GM12878 (cell line): ENCODE data around the gene CBARP. TPM values are rescaled to one million over a fixed set of nuclear protein-coding genes. Genes with fewer than 3 reads are reported as not detected.

Source experiments
- CREB1 ChIP-seq: IDR thresholded peaks from 2 replicates; pipeline ENCODE4 v1.6.1; 2012; ENCODE audit warnings: low read depth, mild to moderate bottlenecking, inconsistent platforms
- FOXK2 ChIP-seq: fragments of 450-650 bp; IDR thresholded peaks from 2 replicates; pipeline ENCODE4 v1.6.1; 2017; ENCODE audit warnings: mild to moderate bottlenecking, moderate library complexity
- GABPA ChIP-seq: IDR thresholded peaks from 2 replicates; pipeline ENCODE4 v1.6.1; 2014; ENCODE audit warnings: antibody characterized with exemption, low read depth, mild to moderate bottlenecking, inconsistent platforms
- HCFC1 ChIP-seq: fragments of 150-350 bp; IDR thresholded peaks from 2 replicates; pipeline ENCODE4 v1.6.1; 2014; ENCODE audit warnings: low read length
- MXI1 ChIP-seq: fragments of 150-350 bp; IDR thresholded peaks from 2 replicates; pipeline ENCODE4 v1.6.1; 2011; ENCODE audit warnings: low read depth, mild to moderate bottlenecking, inconsistent platforms, low read length, improper control_type of control experiment
- NBN ChIP-seq: fragments of 450-650 bp; IDR thresholded peaks from 2 replicates; pipeline ENCODE4 v1.6.1; 2016
- ZNF24 ChIP-seq: fragments of 450-650 bp; IDR thresholded peaks from 2 replicates; pipeline ENCODE4 v1.6.1; 2017; ENCODE audit warnings: antibody characterized with exemption, mild to moderate bottlenecking
- ZZZ3 ChIP-seq: IDR thresholded peaks from 2 replicates; pipeline ENCODE4 v1.6.1; 2011; ENCODE audit warnings: low read depth; ENCODE audit not compliant: control insufficient read depth, insufficient read length
- polyA plus RNA-seq, 11 experiments: library from polyadenylated mRNA; depleted of rRNA in 4 of 11; unstranded in 6 of 11; stranded (reverse) in 5 of 11; fragments of >200 nt; fragmentation: Nextera tagmentation in 4 of 11; fragmentation: Illumina TruSeq in 1 of 11; extraction: Ambion mirVana in 4 of 11; extraction: Trizol in 1 of 11; gene quantifications; 1 replicate in 1 of 11; 2 replicates in 10 of 11; pipeline versions ENCODE4 v1.2.1 to v1.2.3, GENCODE V29; 2011 to 2016; ENCODE audit warnings: inconsistent platforms in 2 of 11, missing spikeins in 2 of 11, low read depth in 1 of 11
- total RNA-seq, 4 experiments: library from RNA; depleted of rRNA in 3 of 4; stranded (reverse); fragments of >200 nt in 3 of 4; fragmentation: Illumina TruSeq in 1 of 4; extraction: Trizol in 1 of 4; gene quantifications; 2 replicates each; pipeline versions ENCODE4 v1.2.1 to v1.2.3, GENCODE V29; 2013 to 2021
- TF ChIP-seq, protein P1 (sequence below): fragments of 450-650 bp; IDR thresholded peaks from 2 replicates; pipeline ENCODE4 v1.6.1; 2017; ENCODE audit warnings: mild to moderate bottlenecking
- TF ChIP-seq, protein P2 (sequence below): fragments of 450-650 bp; IDR thresholded peaks from 2 replicates; pipeline ENCODE4 v1.6.1; 2018; ENCODE audit warnings: borderline replicate concordance, mild to moderate bottlenecking; ENCODE audit not compliant: partially characterized antibody
- TF ChIP-seq, protein P3 (sequence below): IDR thresholded peaks from 2 replicates; pipeline ENCODE4 v1.6.1; 2012; ENCODE audit warnings: low read depth, low read length, improper control_type of control experiment
- TF ChIP-seq, protein P4 (sequence below): IDR thresholded peaks from 2 replicates; pipeline ENCODE4 v1.6.1; 2012; ENCODE audit warnings: low read depth, low read length, improper control_type of control experiment
- TF ChIP-seq, protein P5 (sequence below): fragments of 450-650 bp; IDR thresholded peaks from 2 replicates; pipeline ENCODE4 v1.6.1; 2017; ENCODE audit warnings: mild to moderate bottlenecking, moderate library complexity
- TF ChIP-seq, protein P6 (sequence below): fragments of 450-650 bp; IDR thresholded peaks from 2 replicates; pipeline ENCODE4 v1.6.1; 2017; ENCODE audit warnings: mild to moderate bottlenecking, low read depth, inconsistent platforms; ENCODE audit not compliant: poor library complexity, severe bottlenecking

CBARP gene
- total and polyA plus RNA-seq, 10 of the 15 experiments (the other 5 are each of a cell fraction or from before 2014, with no cell fraction given) = 0.04 to 0.59 (median 0.18) TPM; not detected in 3

DNA sequence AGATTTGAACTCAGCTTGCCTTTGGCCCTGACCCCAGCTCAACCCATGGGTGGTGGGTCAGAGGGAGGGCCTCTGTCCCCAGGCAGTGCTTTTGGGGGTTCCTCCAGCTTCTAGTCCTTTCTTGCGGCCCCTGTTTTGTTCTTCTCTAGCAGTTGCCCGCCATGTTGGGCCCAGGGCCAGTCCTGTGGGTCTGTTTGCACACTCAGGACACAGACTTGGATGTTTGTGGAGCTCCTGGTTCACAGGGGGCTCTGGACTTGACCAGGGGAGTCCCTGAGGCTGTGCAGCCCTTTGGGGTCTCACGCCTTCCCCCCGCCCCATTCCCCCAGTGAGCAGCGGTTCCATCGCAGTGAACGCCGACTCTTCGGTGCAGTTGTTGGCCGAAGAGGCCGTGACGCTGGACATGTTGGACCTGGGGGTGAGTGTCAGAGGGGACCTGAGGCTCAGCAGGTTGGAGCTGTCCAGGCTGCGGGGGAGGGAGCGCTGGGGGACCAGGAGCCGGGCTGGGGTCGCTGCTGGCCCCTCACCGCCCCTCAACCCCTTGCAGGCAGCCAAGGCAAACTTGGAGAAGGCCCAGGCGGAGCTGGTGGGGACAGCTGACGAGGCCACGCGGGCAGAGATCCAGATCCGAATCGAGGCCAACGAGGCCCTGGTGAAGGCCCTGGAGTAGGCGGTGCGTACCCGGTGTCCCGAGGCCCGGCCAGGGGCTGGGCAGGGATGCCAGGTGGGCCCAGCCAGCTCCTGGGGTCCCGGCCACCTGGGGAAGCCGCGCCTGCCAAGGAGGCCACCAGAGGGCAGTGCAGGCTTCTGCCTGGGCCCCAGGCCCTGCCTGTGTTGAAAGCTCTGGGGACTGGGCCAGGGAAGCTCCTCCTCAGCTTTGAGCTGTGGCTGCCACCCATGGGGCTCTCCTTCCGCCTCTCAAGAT is 6.2 kb upstream of the CBARP start (continued):
- TF ChIP-seq MXI1 (peak; percentile 76), HCFC1 (no peak; the same call in 1 of the 2 replicates), GABPA (no peak), NBN (peak; percentile 52; the same call in 1 of the 2 replicates), ZNF24 (no peak), CREB1 (0 out of 2 replicates have a peak, but pooled peaks have one; percentile 7), FOXK2 (no peak), ZZZ3 (no peak)
- TF ChIP-seq, protein P1, sequence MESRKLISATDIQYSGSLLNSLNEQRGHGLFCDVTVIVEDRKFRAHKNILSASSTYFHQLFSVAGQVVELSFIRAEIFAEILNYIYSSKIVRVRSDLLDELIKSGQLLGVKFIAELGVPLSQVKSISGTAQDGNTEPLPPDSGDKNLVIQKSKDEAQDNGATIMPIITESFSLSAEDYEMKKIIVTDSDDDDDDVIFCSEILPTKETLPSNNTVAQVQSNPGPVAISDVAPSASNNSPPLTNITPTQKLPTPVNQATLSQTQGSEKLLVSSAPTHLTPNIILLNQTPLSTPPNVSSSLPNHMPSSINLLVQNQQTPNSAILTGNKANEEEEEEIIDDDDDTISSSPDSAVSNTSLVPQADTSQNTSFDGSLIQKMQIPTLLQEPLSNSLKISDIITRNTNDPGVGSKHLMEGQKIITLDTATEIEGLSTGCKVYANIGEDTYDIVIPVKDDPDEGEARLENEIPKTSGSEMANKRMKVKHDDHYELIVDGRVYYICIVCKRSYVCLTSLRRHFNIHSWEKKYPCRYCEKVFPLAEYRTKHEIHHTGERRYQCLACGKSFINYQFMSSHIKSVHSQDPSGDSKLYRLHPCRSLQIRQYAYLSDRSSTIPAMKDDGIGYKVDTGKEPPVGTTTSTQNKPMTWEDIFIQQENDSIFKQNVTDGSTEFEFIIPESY = no peak
- TF ChIP-seq, protein P2, sequence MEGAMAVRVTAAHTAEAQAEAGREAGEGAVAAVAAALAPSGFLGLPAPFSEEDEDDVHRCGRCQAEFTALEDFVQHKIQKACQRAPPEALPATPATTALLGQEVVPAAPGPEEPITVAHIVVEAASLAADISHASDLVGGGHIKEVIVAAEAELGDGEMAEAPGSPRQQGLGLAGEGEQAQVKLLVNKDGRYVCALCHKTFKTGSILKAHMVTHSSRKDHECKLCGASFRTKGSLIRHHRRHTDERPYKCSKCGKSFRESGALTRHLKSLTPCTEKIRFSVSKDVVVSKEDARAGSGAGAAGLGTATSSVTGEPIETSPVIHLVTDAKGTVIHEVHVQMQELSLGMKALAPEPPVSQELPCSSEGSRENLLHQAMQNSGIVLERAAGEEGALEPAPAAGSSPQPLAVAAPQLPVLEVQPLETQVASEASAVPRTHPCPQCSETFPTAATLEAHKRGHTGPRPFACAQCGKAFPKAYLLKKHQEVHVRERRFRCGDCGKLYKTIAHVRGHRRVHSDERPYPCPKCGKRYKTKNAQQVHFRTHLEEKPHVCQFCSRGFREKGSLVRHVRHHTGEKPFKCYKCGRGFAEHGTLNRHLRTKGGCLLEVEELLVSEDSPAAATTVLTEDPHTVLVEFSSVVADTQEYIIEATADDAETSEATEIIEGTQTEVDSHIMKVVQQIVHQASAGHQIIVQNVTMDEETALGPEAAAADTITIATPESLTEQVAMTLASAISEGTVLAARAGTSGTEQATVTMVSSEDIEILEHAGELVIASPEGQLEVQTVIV = no peak
- TF ChIP-seq, protein P3, sequence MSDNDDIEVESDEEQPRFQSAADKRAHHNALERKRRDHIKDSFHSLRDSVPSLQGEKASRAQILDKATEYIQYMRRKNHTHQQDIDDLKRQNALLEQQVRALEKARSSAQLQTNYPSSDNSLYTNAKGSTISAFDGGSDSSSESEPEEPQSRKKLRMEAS = peak; percentile 30
- TF ChIP-seq, protein P4, sequence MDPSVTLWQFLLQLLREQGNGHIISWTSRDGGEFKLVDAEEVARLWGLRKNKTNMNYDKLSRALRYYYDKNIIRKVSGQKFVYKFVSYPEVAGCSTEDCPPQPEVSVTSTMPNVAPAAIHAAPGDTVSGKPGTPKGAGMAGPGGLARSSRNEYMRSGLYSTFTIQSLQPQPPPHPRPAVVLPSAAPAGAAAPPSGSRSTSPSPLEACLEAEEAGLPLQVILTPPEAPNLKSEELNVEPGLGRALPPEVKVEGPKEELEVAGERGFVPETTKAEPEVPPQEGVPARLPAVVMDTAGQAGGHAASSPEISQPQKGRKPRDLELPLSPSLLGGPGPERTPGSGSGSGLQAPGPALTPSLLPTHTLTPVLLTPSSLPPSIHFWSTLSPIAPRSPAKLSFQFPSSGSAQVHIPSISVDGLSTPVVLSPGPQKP = peak; percentile 41; the same call in 1 of the 2 replicates
- TF ChIP-seq, protein P5, sequence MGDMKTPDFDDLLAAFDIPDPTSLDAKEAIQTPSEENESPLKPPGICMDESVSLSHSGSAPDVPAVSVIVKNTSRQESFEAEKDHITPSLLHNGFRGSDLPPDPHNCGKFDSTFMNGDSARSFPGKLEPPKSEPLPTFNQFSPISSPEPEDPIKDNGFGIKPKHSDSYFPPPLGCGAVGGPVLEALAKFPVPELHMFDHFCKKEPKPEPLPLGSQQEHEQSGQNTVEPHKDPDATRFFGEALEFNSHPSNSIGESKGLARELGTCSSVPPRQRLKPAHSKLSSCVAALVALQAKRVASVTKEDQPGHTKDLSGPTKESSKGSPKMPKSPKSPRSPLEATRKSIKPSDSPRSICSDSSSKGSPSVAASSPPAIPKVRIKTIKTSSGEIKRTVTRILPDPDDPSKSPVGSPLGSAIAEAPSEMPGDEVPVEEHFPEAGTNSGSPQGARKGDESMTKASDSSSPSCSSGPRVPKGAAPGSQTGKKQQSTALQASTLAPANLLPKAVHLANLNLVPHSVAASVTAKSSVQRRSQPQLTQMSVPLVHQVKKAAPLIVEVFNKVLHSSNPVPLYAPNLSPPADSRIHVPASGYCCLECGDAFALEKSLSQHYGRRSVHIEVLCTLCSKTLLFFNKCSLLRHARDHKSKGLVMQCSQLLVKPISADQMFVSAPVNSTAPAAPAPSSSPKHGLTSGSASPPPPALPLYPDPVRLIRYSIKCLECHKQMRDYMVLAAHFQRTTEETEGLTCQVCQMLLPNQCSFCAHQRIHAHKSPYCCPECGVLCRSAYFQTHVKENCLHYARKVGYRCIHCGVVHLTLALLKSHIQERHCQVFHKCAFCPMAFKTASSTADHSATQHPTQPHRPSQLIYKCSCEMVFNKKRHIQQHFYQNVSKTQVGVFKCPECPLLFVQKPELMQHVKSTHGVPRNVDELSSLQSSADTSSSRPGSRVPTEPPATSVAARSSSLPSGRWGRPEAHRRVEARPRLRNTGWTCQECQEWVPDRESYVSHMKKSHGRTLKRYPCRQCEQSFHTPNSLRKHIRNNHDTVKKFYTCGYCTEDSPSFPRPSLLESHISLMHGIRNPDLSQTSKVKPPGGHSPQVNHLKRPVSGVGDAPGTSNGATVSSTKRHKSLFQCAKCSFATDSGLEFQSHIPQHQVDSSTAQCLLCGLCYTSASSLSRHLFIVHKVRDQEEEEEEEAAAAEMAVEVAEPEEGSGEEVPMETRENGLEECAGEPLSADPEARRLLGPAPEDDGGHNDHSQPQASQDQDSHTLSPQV = 0 out of 2 replicates have a peak, but pooled peaks have one; percentile 27
- TF ChIP-seq, protein P6, sequence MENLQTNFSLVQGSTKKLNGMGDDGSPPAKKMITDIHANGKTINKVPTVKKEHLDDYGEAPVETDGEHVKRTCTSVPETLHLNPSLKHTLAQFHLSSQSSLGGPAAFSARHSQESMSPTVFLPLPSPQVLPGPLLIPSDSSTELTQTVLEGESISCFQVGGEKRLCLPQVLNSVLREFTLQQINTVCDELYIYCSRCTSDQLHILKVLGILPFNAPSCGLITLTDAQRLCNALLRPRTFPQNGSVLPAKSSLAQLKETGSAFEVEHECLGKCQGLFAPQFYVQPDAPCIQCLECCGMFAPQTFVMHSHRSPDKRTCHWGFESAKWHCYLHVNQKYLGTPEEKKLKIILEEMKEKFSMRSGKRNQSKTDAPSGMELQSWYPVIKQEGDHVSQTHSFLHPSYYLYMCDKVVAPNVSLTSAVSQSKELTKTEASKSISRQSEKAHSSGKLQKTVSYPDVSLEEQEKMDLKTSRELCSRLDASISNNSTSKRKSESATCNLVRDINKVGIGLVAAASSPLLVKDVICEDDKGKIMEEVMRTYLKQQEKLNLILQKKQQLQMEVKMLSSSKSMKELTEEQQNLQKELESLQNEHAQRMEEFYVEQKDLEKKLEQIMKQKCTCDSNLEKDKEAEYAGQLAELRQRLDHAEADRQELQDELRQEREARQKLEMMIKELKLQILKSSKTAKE = no peak
